Stomach (tissue), 9 donors: ENCODE data around the gene KIR3DL1. TPM values are rescaled to one million over a fixed set of nuclear protein-coding genes. Genes with fewer than 3 reads are reported as not detected.

ENCODE experiments used
- DNase-seq, 2 donors: peaks; one replicate each; pipeline versions ENCODE4 v3.0.0 to v3.0.0-alpha.2; 2013 to 2019
- H3K27ac ChIP-seq, 5 donors: fragments of 200-600 bp in 4 of 5; sonication (generic) in 4 of 5; one replicate each; pipeline ENCODE4 v1.5.1; 2013 to 2019; ENCODE audit warnings: mild to moderate bottlenecking in 1 of 5, moderate library complexity in 1 of 5
- H3K27me3 ChIP-seq, 3 donors: fragments of 200-600 bp; sonication (generic); one replicate each; pipeline ENCODE4 v1.5.1; 2017 to 2019; ENCODE audit warnings: mixed run types in 1 of 3
- H3K36me3 ChIP-seq, 4 donors: fragments of 200-600 bp; sonication (generic); 1 replicate in 3 of 4; 2 replicates in 1 of 4; pipeline ENCODE4 v1.5.1; 2016 to 2019
- H3K4me1 ChIP-seq, 4 donors: fragments of 200-600 bp; sonication (generic); one replicate each; pipeline ENCODE4 v1.5.1; 2016 to 2019
- H3K4me3 ChIP-seq, 4 donors: fragments of 200-600 bp; sonication (generic) in 3 of 4; one replicate each; pipeline ENCODE4 v1.5.1; 2016 to 2019; ENCODE audit warnings: mild to moderate bottlenecking in 1 of 4
- H3K9me3 ChIP-seq, 4 donors: fragments of 200-600 bp; sonication (generic); one replicate each; pipeline ENCODE4 v1.5.1; 2016 to 2019
- CTCF ChIP-seq, 7 experiments: fragments of 450-650 bp in 4 of 7; fragments of 200-600 bp in 3 of 7; sonication (generic) in 3 of 7; IDR thresholded peaks; one replicate each; pipeline ENCODE4 v1.5.1; 2016 to 2019; ENCODE audit warnings: antibody characterized with exemption in 7 of 7, control low read depth in 2 of 7, mild to moderate bottlenecking in 1 of 7
- EP300 ChIP-seq: sonication (generic); formaldehyde crosslinking; IDR thresholded peaks from one replicate; pipeline ENCODE4 v1.6.1; 2017; ENCODE audit warnings: antibody characterized with exemption
- POLR2A ChIP-seq, 4 donors: fragments of 450-650 bp; IDR thresholded peaks; one replicate each; pipeline ENCODE4 v1.6.1; 2016; ENCODE audit warnings: antibody characterized with exemption in 4 of 4, control low read depth in 2 of 4, mild to moderate bottlenecking in 1 of 4, moderate library complexity in 1 of 4
- POLR2AphosphoS5 ChIP-seq, 3 donors: sonication (generic); formaldehyde crosslinking; IDR thresholded peaks; one replicate each; pipeline ENCODE4 v1.6.1; 2016; ENCODE audit warnings: antibody characterized with exemption in 3 of 3
- WGBS, 5 donors: extraction: QIAGEN DNeasy Blood & Tissue Kit in 3 of 5; methylation state at CpG; one replicate each; pipeline versions ENCODE4 v1.1.5 to v1.1.7; 2013 to 2018; 5-methylcytosine and 5-hydroxymethylcytosine counted together
- intact Hi-C: fragments of 100-400 bp; cut with DNase I; formaldehyde crosslinking; loops from one replicate; pipeline ENCODE4 v1.15.1; 2023; ENCODE audit warnings: low total_unique reads
- polyA plus RNA-seq, 3 donors: library from polyadenylated mRNA; stranded (reverse); fragments of 200-250 nt; gene quantifications; one replicate each; pipeline ENCODE4 v1.2.3, GENCODE V29; 2013
- small RNA-seq, 4 donors: library from RNA; depleted of rRNA; stranded (forward); fragments of <200 nt; gene quantifications; one replicate each; pipeline ENCODE3, GENCODE V24; 2016
- total RNA-seq, 5 donors: library from RNA; depleted of rRNA; stranded (reverse); fragments of >200 nt; gene quantifications; one replicate each; pipeline versions ENCODE4 v1.1.0 to v1.2.3, GENCODE V29; 2014 to 2016
- donor health status: healthy with polysubstance abuse.
- donor health status: Bipolar disorder and iron deficiency.
- donor health status: healthy.

KIR3DL1 gene
- total and polyA plus RNA-seq, 8 donors, result not detected

- H3K4me3 ChIP-seq, result peak within 1 kb of the TSS in 1 of 4 donors; percentile 24
- intact Hi-C loops, result no loop called here
- H3K36me3 ChIP-seq, result no peaks in the 10 kb centered on the region
- TF ChIP-seq POLR2AphosphoS5 (IDR thresholded peaks at IDR 0.05) (peak in 1 of 3 donors; percentile 23), CTCF (IDR thresholded peaks at IDR 0.05) (no peak), EP300 (no peak), POLR2A (IDR thresholded peaks at IDR 0.05) (no peak)
- H3K27ac ChIP-seq, result peak within 1 kb of the TSS in 2 of 5 donors; percentile 43 to 62
- 70 to 81% (median 79%) methylated on average over 8 of the region's 8 CpGs for WGBS, 5 donors
- no peak for DNase-seq
- no peaks in the 10 kb centered on the region for H3K4me1 ChIP-seq
- peaks cover 0 to 5% (median 0%) of the 10 kb centered on the region in 3 donors for H3K27me3 ChIP-seq
- peaks cover 0 to 12% (median 8%) of the 10 kb centered on the region in 4 donors for H3K9me3 ChIP-seq
Measured at GRCh38 chr19:54873990-54874389, 57.7 kb downstream of the KIR3DL1 start, which contains the start of gene FCAR. Gene FCAR, plus strand, starts transcription at chr19:54874235. Its CDS starts 55 bp downstream, at chr19:54874290.

DNA sequence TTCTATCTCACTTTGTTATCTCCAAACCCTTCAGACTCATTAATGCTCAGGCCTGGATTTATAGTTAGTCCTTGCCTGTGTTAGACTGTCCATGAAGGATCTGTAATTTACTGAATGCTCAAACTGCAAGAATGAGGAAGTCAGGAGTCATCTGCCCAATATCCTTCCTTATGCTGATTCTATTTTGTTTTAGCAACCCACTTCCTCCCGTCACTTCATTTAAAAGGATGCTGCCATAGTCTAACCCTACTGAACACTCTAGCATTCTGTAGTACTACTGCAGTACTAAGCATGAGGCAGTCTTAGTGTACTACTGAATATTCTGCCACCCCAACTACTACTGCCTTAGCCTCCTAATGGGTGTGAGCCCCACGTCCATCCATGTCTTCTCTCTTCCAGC is 59.2 kb downstream of the KIR3DL1 start:
- peaks cover 0 to 5% (median 0%) of the 10 kb centered on the region in 3 donors for H3K27me3 ChIP-seq
- H3K36me3 ChIP-seq, result no peaks in the 10 kb centered on the region
- no peaks in the 10 kb centered on the region for H3K4me1 ChIP-seq
- H3K4me3 ChIP-seq, result peak overlapping the region in 1 of 4 donors; percentile 24
- peak overlapping the region in 2 of 5 donors; percentile 43 to 62 for H3K27ac ChIP-seq
- TF ChIP-seq EP300, result no peak
- no peak for TF ChIP-seq POLR2A (IDR thresholded peaks at IDR 0.05)
- TF ChIP-seq CTCF (IDR thresholded peaks at IDR 0.05), result no peak
- no peak for TF ChIP-seq POLR2AphosphoS5 (IDR thresholded peaks at IDR 0.05)
- intact Hi-C loops, result no loop called here
- peaks cover 0 to 10% (median 2%) of the 10 kb centered on the region in 4 donors for H3K9me3 ChIP-seq
- 50 to 65% (median 56%) methylated on average over 2 of the region's 2 CpGs for WGBS, 5 donors
- no peak for DNase-seq

GRCh38 chr19:54877471-54877870 is 61.2 kb downstream of the KIR3DL1 start:
- H3K4me1 ChIP-seq, result no peaks in the 10 kb centered on the region
- H3K27me3 ChIP-seq, result peaks cover 0 to 20% (median 13%) of the 10 kb centered on the region in 3 donors
- no peak overlapping the region for H3K27ac ChIP-seq
- peaks cover 0 to 8% (median 5%) of the 10 kb centered on the region in 4 donors for H3K9me3 ChIP-seq
- intact Hi-C loops, result no loop called here
- no peak overlapping the region for H3K4me3 ChIP-seq
- no peak for DNase-seq
- TF ChIP-seq CTCF (IDR thresholded peaks at IDR 0.05) (no peak), POLR2A (IDR thresholded peaks at IDR 0.05) (no peak), POLR2AphosphoS5 (IDR thresholded peaks at IDR 0.05) (no peak), EP300 (no peak)
- 58 to 68% (median 65%) methylated on average over 3 of the region's 3 CpGs for WGBS, 5 donors
- H3K36me3 ChIP-seq, result no peaks in the 10 kb centered on the region

Small RNA genes lying within 50 kb of the gene (small RNA-seq; reads per million reads assigned to genes)
- gene KIR3DP1, result 0 reads per million in 4 donors
- 0 reads per million in 4 donors for gene RNU6-222P

Other genes with a start within 250 kb of the KIR3DL1 start
- gene LILRA2, start 242.7 kb upstream of the KIR3DL1 start, total RNA-seq, result 1 to 10 TPM in 2 of 5 donors, under 1 TPM in 1, not detected in 2; 0.37 to 7.8 (median 2.3) TPM
- 1 to 10 TPM in 1 of 3 donors, under 1 TPM in 2; 0.20 to 2.1 (median 0.61) TPM for gene LILRA2, start 242.7 kb upstream of the KIR3DL1 start, polyA plus RNA-seq
- gene LILRA1, start 222.8 kb upstream of the KIR3DL1 start, total RNA-seq, result not detected
- gene LILRA1, start 222.8 kb upstream of the KIR3DL1 start, polyA plus RNA-seq, result under 1 TPM; 0.25 to 0.62 (median 0.31) TPM
- gene LILRB1, start 186.0 kb upstream of the KIR3DL1 start, total RNA-seq, result 10 to 100 TPM in 1 of 5 donors, 1 to 10 TPM in 2, under 1 TPM in 1, not detected in 1; 0.37 to 50.8 (median 2.7) TPM
- 1 to 10 TPM in 2 of 3 donors, under 1 TPM in 1; 0.63 to 2.0 (median 1.2) TPM for gene LILRB1, start 186.0 kb upstream of the KIR3DL1 start, polyA plus RNA-seq
- 10 to 100 TPM in 1 of 5 donors, under 1 TPM in 2, not detected in 2; 0.73 to 12.2 (median 0.87) TPM for gene LILRB4, start 153.5 kb upstream of the KIR3DL1 start, total RNA-seq
- 1 to 10 TPM in 1 of 3 donors, under 1 TPM in 2; 0.61 to 1.8 (median 0.95) TPM for gene LILRB4, start 153.5 kb upstream of the KIR3DL1 start, polyA plus RNA-seq
- not detected for gene KIR3DL3, start 92.0 kb upstream of the KIR3DL1 start, total RNA-seq
- gene KIR3DL3, start 92.0 kb upstream of the KIR3DL1 start, polyA plus RNA-seq, result not detected
- not detected for gene KIR2DL3, start 78.0 kb upstream of the KIR3DL1 start, total RNA-seq
- gene KIR2DL3, start 78.0 kb upstream of the KIR3DL1 start, polyA plus RNA-seq, result not detected
- not detected for gene KIR2DL1, start 46.7 kb upstream of the KIR3DL1 start, total RNA-seq
- gene KIR2DL1, start 46.7 kb upstream of the KIR3DL1 start, polyA plus RNA-seq, result not detected
- under 1 TPM in 1 of 5 donors, not detected in 4; 0.87 TPM for gene KIR2DL4, start 12.9 kb upstream of the KIR3DL1 start, total RNA-seq
- gene KIR2DL4, start 12.9 kb upstream of the KIR3DL1 start, polyA plus RNA-seq, result under 1 TPM in 1 of 3 donors, not detected in 2; 0.18 TPM
- gene KIR2DS4, start 16.2 kb downstream of the KIR3DL1 start, total RNA-seq, result not detected
- not detected for gene KIR2DS4, start 16.2 kb downstream of the KIR3DL1 start, polyA plus RNA-seq
- not detected for gene KIR3DL2, start 34.0 kb downstream of the KIR3DL1 start, total RNA-seq
- gene KIR3DL2, start 34.0 kb downstream of the KIR3DL1 start, polyA plus RNA-seq, result not detected
- gene FCAR, start 57.8 kb downstream of the KIR3DL1 start, total RNA-seq, result 1 to 10 TPM in 1 of 5 donors, not detected in 4; 1.3 TPM
- 1 to 10 TPM in 1 of 3 donors, under 1 TPM in 1, not detected in 1; 0.15 to 2.2 TPM for gene FCAR, start 57.8 kb downstream of the KIR3DL1 start, polyA plus RNA-seq
- 1 to 10 TPM in 1 of 5 donors, not detected in 4; 1.1 TPM for gene NCR1, start 89.7 kb downstream of the KIR3DL1 start, total RNA-seq
- under 1 TPM in 1 of 3 donors, not detected in 2; 0.92 TPM for gene NCR1, start 89.7 kb downstream of the KIR3DL1 start, polyA plus RNA-seq
- gene NLRP7, start 131.1 kb downstream of the KIR3DL1 start, total RNA-seq, result not detected
- not detected for gene NLRP7, start 131.1 kb downstream of the KIR3DL1 start, polyA plus RNA-seq
- 10 to 100 TPM in 4 of 5 donors, 1 to 10 TPM in 1; 9.4 to 23.5 (median 15.6) TPM for gene NLRP2, start 149.9 kb downstream of the KIR3DL1 start, total RNA-seq
- gene NLRP2, start 149.9 kb downstream of the KIR3DL1 start, polyA plus RNA-seq, result 10 to 100 TPM in 1 of 3 donors, 1 to 10 TPM in 2; 2.1 to 11.8 (median 4.8) TPM
- gene GP6, start 221.8 kb downstream of the KIR3DL1 start, total RNA-seq, result 1 to 10 TPM in 1 of 5 donors, not detected in 4; 3.5 TPM
- gene GP6, start 221.8 kb downstream of the KIR3DL1 start, polyA plus RNA-seq, result under 1 TPM in 1 of 3 donors, not detected in 2; 0.43 TPM
- gene RDH13, start 246.7 kb downstream of the KIR3DL1 start, total RNA-seq, result 100 to 1,000 TPM in 1 of 5 donors, 10 to 100 TPM in 4; 20.6 to 124 (median 28.8) TPM
- 10 to 100 TPM; 13.1 to 22.0 (median 20.3) TPM for gene RDH13, start 246.7 kb downstream of the KIR3DL1 start, polyA plus RNA-seq